Fibroblast of villous mesenchyme (primary cell): ENCODE data around the gene CYP26B1. TPM values are rescaled to one million over a fixed set of nuclear protein-coding genes. Genes with fewer than 3 reads are reported as not detected.
"Not testable (repeated sequence)": the region's sequence is repeated elsewhere in the genome, so short reads cannot be mapped to it uniquely, and the experiment has no call there.

Experiments used
- DNase-seq: peaks from one replicate; pipeline ENCODE4 v3.0.0-alpha.2; 2010; ENCODE audit warnings: low read depth
- H3K4me3 ChIP-seq: 2 replicates; pipeline ENCODE4 v1.5.1; 2011; ENCODE audit warnings: low read depth, mild to moderate bottlenecking, low read length
- total RNA-seq: library from RNA; depleted of rRNA; stranded (reverse); fragments of >200 nt; gene quantifications from 2 replicates; pipeline ENCODE4 v1.2.3, GENCODE V29; 2012
- TF ChIP-seq, protein P1 (sequence below): IDR thresholded peaks from 2 replicates; pipeline ENCODE4 v1.5.1; 2012; ENCODE audit warnings: low read depth, mild to moderate bottlenecking, low read length; ENCODE audit not compliant: insufficient read depth

Gene CYP26B1
- total RNA-seq, 1 donor: 0.43 TPM

DNA sequence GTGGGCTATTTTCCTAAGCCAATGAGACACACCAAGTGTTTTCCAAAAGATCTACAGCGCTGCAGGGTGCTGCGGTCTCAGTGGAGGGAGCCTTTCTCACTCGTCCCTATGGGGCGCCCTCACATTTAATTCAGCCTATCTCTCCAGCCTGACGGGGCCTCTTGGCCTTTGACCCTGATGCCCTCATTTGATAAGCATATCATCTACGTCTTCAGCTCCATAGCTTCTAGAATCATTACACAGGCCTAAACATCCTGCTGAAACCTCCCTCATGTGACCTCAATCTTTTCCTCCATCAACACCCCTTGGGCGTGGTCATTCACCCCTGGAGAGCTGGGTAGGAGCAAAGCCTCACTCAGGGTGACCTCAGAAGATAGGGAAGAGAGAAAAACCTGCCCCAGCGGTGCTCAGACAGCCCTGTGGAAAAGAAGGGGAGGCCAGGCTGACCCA is 57.4 kb downstream of the CYP26B1 start:
- H3K4me3 ChIP-seq: no peak overlapping the region
- TF ChIP-seq, protein P1, sequence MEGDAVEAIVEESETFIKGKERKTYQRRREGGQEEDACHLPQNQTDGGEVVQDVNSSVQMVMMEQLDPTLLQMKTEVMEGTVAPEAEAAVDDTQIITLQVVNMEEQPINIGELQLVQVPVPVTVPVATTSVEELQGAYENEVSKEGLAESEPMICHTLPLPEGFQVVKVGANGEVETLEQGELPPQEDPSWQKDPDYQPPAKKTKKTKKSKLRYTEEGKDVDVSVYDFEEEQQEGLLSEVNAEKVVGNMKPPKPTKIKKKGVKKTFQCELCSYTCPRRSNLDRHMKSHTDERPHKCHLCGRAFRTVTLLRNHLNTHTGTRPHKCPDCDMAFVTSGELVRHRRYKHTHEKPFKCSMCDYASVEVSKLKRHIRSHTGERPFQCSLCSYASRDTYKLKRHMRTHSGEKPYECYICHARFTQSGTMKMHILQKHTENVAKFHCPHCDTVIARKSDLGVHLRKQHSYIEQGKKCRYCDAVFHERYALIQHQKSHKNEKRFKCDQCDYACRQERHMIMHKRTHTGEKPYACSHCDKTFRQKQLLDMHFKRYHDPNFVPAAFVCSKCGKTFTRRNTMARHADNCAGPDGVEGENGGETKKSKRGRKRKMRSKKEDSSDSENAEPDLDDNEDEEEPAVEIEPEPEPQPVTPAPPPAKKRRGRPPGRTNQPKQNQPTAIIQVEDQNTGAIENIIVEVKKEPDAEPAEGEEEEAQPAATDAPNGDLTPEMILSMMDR: no peak
- DNase-seq: no peak

DNA sequence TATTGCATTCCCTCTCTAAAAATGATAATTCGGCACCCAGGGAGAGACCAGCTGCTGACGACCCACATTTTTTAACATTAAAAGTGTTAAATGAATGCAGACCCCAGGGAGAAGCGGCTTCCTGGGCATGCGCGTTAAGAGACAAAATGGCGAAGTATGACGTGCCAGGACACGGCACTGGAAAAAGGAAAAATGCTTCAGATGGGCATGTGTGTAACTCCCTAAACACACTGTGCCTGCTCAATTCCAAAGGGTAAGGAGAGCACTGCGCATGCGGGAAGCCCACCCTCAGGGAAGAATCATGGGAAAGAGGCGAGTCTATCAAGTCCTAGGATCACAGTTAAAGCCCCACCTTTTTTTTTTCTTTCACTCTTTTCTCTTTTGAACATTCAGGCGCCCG is 58.1 kb downstream of the CYP26B1 start:
- no peak overlapping the region for H3K4me3 ChIP-seq
- DNase-seq: no peak
- TF ChIP-seq, protein P1: no peak

DNA sequence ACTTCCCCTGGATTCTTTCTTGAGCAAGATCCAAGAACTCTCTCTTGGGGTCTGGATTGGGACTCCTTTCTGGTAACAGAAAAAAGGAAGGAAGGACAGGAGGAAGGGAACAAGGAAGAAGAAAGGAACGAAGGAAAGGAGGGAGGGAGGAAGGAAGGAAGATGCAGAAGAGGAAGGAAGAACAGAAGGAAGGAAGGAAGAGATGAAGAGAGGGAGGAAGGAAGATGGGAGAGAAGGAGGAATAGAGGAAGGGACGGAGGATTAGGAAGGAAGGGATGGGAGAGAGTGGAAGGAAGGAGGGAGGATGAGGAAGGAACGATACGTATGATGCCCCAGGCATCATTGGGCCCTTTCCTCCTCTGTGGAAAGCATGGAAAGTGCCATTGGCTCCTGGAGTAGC is 58.6 kb downstream of the CYP26B1 start:
- no peak overlapping the region for H3K4me3 ChIP-seq
- no peak for DNase-seq
- TF ChIP-seq, protein P1: no peak

GRCh38 chr2:72086871-72087633 is 60.6 kb downstream of the CYP26B1 start:
- not testable (repeated sequence) for DNase-seq, H3K4me3 ChIP-seq

DNA sequence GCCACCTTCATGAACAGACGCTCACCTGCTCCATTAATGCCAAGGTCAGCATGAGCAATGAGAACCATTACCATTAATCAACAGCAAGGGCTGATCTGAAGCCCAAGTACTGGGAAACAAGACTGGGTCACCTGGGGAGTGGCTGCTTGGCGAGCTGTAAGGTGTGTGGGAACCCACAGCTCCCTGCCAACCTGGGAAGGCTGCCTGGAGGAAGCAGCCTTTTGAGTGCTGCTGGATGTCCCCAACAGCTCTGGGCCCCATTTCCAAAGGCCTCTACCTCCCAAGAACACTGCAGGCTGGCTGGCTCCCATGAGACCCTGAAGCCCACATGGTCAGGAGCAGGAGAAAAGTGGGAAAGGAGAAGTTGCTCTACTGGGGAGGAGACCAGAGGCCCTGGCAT is 62.1 kb downstream of the CYP26B1 start:
- H3K4me3 ChIP-seq: no peak overlapping the region
- DNase-seq: no peak
- TF ChIP-seq, protein P1: no peak

GRCh38 chr2:72085036-72085435 is 62.6 kb downstream of the CYP26B1 start:
- TF ChIP-seq, protein P1: no peak
- H3K4me3 ChIP-seq: no peak overlapping the region
- DNase-seq: no peak

DNA sequence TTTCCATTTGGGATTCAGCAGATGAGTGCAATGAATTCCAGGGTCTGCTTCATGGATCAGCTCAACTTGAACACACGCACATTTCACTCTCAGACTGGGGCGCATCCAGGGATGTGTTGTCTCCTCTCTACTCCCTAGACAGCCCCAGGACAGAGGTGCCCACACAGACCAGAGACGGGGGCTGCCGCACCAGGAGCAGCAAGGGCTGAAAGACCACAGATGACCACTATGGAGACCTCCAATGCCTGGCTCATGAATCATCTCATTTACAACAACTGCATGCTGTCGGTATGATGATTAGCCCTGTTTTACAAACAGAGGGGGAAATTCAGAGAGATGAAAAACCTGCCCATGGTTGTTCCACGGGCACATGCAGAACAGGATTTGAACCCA is 63.1 kb downstream of the CYP26B1 start:
- DNase-seq: no peak
- TF ChIP-seq, protein P1: no peak
- no peak overlapping the region for H3K4me3 ChIP-seq
